ENCODE measurements around the gene CACNA1C.

- TF ChIP-seq POLR2A (IDR thresholded peaks at IDR 0.05; ENCODE audit: low read depth) (no peak), CTCF (IDR thresholded peaks at IDR 0.05) (no peak), POLR2AphosphoS5 (IDR thresholded peaks at IDR 0.05) (no peak)
Observed at GRCh38 chr12:2551412-2551900, 498.7 kb downstream of the CACNA1C start.
